HAP-1 (cell line): Measurements from ENCODE around the gene PLEKHJ1.
A peak's percentile ranks its signal among the peaks of the same experiment; 100 is the strongest.
"Not testable (repeated sequence)": the region's sequence is repeated elsewhere in the genome, so short reads cannot be mapped to it uniquely, and the experiment has no call there.

Experiments used
- DNase-seq, 2 experiments: peaks; one replicate each; pipeline ENCODE4 v3.0.0-alpha.2; 2016 to 2020; ENCODE audit warnings: low spot score in 2 of 2
- H3K27me3 ChIP-seq: fragments of 250-450 bp; sonication (Bioruptor Pico); 2 replicates; pipeline ENCODE4 v1.5.1; 2020; ENCODE audit warnings: low read depth, mild to moderate bottlenecking, moderate library complexity
- H3K36me3 ChIP-seq: fragments of 250-450 bp; sonication (Bioruptor Pico); replicated peaks from 2 replicates; pipeline ENCODE4 v1.5.1; 2020; ENCODE audit warnings: mild to moderate bottlenecking
- H3K4me1 ChIP-seq: fragments of 250-450 bp; sonication (Bioruptor Pico); 2 replicates; pipeline ENCODE4 v1.5.1; 2020; ENCODE audit warnings: mild to moderate bottlenecking
- H3K4me3 ChIP-seq: fragments of 250-450 bp; sonication (Bioruptor Pico); 2 replicates; pipeline ENCODE4 v1.5.1; 2020; ENCODE audit warnings: mild to moderate bottlenecking, moderate library complexity
- H3K9me3 ChIP-seq: fragments of 250-450 bp; sonication (Bioruptor Pico); 2 replicates; pipeline ENCODE4 v1.5.1; 2020; ENCODE audit warnings: mild to moderate bottlenecking, moderate library complexity
- in situ Hi-C: fragments of 300-500 bp; cut with MboI; formaldehyde crosslinking; loops from 3 replicates; pipeline ENCODE4 v1.14.3; 2020; ENCODE audit warnings: low sequenced_read_pairs, inconsistent platforms, mixed read lengths

Gene PLEKHJ1, protein sequence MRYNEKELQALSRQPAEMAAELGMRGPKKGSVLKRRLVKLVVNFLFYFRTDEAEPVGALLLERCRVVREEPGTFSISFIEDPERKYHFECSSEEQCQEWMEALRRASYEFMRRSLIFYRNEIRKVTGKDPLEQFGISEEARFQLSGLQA

GRCh38 chr19:2236314-2237050, at the start of gene PLEKHJ1, which contains the start of gene SF3A2:
TSS of gene PLEKHJ1 (minus strand) at chr19:2236329. CDS start at chr19:2236248, 81 bp downstream.
TSS of gene SF3A2 (plus strand) at chr19:2236824. CDS start at chr19:2243419, 6,595 bp downstream.
- Histone ChIP-seq H3K9me3 (no peaks in the 10 kb centered on the region), H3K4me1 (peaks cover 18% of the 10 kb centered on the region), H3K27me3 (no peaks in the 10 kb centered on the region), H3K36me3 (peaks cover 65% of the 10 kb centered on the region), H3K4me3 (peak within 1 kb of the TSS; percentile 83)
- peak; percentile 95 to 98 for DNase-seq
- in situ Hi-C loops = loop anchor here (5.0 kb wide), 1 partner anchor 36 kb away; no protein-coding TSS in a partner anchor

- in situ Hi-C loops = no loop called here
- Histone ChIP-seq H3K9me3 (no peaks in the 10 kb centered on the region), H3K27me3 (peaks cover 5% of the 10 kb centered on the region; the same call in 1 of the 2 replicates), H3K36me3 (no peaks in the 10 kb centered on the region), H3K4me1 (no peaks in the 10 kb centered on the region), H3K4me3 (no peak overlapping the region)
- no peak for DNase-seq
Observed at GRCh38 chr19:2283835-2284507, 47.8 kb upstream of the PLEKHJ1 start.

GRCh38 chr19:2282862-2283237, 46.7 kb upstream of the PLEKHJ1 start:
- Histone ChIP-seq H3K4me3 (no peak overlapping the region), H3K36me3 (no peaks in the 10 kb centered on the region), H3K9me3 (no peaks in the 10 kb centered on the region), H3K27me3 (no peaks in the 10 kb centered on the region; the same call in 1 of the 2 replicates), H3K4me1 (no peaks in the 10 kb centered on the region)
- no peak for DNase-seq
- in situ Hi-C loops = no loop called here

DNA sequence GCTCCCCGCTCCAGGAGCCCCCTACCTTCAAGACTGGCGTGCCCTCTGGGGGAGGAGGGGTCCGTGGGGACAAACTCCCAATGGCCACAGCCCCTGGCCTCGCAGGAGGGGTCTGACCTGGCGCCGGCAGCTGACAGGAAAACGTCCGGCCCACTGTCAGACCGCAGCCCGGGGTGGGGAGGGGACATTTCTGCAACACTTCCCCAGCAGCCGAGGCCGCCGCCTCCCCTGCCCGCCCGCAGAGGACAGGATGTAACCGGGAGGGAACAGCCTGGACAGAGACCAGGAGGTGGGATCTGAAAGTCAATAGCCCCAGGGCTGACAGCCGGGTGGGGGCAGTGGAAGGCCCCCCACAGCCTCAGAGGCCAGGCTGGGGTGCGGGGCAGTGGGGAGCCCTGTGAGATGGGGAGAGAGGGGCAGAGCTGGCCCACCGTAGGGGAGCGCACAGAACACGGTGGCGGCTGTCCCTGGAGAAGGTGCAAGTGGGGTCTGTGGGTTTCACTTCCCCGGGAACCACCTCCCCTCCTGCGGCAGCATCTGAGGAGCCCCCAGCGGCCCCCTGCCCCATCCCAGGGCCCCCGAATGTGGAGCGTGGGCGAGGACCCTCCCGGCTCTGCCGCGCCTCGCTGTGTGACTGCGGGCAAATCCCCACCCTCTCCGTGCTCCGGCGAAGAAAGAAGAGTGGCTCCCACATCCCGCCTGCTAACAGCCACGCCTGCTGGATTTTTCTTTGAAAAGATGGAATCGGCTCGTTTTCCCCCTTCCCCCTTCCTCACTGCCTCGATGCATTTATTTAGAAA, 46.1 kb upstream of the PLEKHJ1 start, which contains the start of gene PEAK3:
TSS of gene PEAK3 (minus strand) at position 114 of the 800 bp plus-strand sequence. CDS start 1,244 bp downstream, outside the sequence.
- Histone ChIP-seq H3K9me3 (no peaks in the 10 kb centered on the region), H3K36me3 (no peaks in the 10 kb centered on the region), H3K4me1 (no peaks in the 10 kb centered on the region), H3K4me3 (no peak within 1 kb of the TSS), H3K27me3 (no peaks in the 10 kb centered on the region; the same call in 1 of the 2 replicates)
- in situ Hi-C loops = no loop called here
- DNase-seq = peak in 1 of 2 experiments; percentile 47

DNA sequence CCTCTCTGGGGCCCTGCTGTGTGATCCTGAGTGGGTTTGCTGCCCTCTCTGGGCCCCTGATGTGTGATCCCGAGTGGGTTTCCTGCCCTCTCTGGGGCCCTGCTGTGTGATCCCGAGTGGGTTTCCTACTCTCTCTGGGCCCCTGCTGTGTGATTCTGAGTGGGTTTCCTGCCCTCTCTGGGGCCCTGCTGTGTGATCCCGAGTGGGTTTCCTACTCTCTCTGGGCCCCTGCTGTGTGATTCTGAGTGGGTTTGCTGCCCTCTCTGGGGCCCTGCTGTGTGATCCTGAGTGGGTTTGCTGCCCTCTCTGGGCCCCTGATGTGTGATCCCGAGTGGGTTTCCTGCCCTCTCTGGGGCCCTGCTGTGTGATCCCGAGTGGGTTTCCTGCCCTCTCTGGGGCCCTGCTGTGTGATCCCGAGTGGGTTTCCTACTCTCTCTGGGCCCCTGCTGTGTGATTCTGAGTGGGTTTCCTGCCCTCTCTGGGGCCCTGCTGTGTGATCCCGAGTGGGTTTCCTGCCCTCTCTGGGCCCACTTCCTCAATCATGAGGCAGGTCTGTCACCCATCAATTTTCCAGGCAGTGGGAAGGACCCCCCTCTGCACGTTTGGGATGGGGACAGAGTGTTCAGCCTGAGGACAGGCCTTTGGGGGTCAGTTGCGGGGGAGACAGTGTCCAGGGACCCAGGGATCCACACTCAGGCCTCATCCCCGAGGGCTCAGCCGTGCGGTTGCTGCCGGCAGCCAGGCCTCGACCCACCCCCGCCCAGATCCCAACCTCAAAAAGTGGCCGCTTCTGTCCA, 45.3 kb upstream of the PLEKHJ1 start:
- H3K36me3 ChIP-seq, H3K9me3 ChIP-seq, H3K27me3 ChIP-seq, in situ Hi-C loops, H3K4me3 ChIP-seq, H3K4me1 ChIP-seq, DNase-seq: not testable (repeated sequence)

DNA sequence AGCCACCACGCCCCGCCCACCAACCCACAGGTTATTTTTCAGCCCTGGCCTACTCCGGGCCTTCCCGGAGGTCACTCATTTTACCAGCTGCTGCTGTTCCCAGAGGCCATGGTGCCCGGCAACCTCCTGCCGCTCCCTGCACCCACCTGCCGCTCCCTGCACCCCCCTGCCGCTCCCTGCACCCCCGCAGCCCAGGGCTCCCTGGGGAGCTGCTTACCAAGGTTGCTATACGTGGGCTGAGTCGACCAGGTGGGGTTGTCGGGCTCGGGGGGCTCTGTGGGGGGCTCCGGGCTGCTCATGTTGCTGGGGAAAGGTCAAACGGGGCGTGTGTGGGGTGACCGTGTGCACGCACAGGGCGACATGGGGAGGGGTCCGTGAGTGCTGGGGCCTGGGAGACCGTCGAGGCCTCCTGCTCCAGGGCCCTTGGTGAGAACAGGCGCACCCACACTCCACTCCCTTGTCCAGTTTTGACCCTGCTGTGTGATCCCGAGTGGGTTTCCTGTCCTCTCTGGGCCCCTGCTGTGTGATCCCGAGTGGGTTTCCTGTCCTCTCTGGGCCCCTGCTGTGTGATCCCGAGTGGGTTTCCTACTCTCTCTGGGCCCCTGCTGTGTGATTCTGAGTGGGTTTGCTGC, 44.6 kb upstream of the PLEKHJ1 start:
- no peak overlapping the region for H3K4me3 ChIP-seq
- no peaks in the 10 kb centered on the region for H3K9me3 ChIP-seq
- DNase-seq = no peak
- in situ Hi-C loops = no loop called here
- no peaks in the 10 kb centered on the region for H3K27me3 ChIP-seq
- H3K4me1 ChIP-seq = no peaks in the 10 kb centered on the region
- H3K36me3 ChIP-seq = no peaks in the 10 kb centered on the region

- peaks cover 7% of the 10 kb centered on the region; the same call in 1 of the 2 replicates for H3K36me3 ChIP-seq
- in situ Hi-C loops = no loop called here
- no peak overlapping the region for H3K4me3 ChIP-seq
- no peaks in the 10 kb centered on the region for H3K27me3 ChIP-seq
- H3K9me3 ChIP-seq = no peaks in the 10 kb centered on the region
- no peaks in the 10 kb centered on the region; the same call in 1 of the 2 replicates for H3K4me1 ChIP-seq
- DNase-seq = no peak
Observed at GRCh38 chr19:2278459-2279158, 42.5 kb upstream of the PLEKHJ1 start.

DNA sequence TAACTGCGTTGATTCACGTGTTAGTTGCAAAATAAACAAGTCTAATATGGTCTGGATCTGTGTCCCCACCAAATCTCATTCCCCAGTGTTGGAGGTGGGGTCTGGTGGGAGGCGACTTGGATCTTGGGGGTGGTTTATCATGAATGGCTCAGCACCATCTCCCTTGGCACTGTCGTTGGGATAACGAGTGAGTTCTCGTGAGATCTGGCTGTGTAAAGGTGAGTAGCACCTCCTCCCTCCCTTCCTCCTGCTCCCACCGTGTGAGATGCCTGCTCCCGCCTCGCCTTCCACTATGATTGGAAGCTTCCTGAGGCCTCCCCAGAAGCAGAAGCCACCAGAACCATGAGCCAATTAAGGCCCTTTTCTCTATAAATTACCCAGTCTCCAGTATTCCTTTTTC, 41.0 kb upstream of the PLEKHJ1 start:
- no peak for DNase-seq
- no peaks in the 10 kb centered on the region for H3K9me3 ChIP-seq
- no peak overlapping the region for H3K4me3 ChIP-seq
- H3K27me3 ChIP-seq = no peaks in the 10 kb centered on the region
- H3K4me1 ChIP-seq = peaks cover 11% of the 10 kb centered on the region
- in situ Hi-C loops = no loop called here
- H3K36me3 ChIP-seq = peaks cover 20% of the 10 kb centered on the region

DNA sequence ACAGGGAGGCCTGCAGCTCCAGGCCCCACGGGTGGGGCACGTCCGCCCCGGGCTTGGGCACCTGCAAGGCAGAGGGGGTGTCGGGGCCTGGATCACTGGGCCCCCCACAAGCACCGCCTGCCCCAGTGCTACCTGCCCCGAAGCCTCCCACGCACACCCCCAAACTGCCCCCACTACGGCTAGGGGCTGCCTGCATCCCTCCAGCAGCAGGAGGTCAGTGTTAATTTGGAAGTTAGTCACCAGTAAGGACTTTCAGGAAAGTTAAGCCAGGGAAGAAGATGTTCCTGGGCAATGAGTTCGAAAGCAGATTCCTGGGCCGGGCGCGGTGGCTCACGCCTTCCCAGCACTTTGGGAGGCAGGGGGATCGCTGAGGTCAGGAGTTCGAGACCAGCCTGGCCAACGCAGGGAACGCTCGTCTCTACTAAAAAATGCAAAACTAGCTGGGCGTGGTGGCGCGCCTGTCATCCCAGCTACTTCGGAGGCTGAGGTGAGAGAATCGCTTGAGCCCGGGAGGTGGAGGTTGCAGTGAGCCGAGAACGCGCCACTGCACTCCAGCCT, 40.4 kb upstream of the PLEKHJ1 start:
- no peak for DNase-seq
- in situ Hi-C loops = no loop called here
- Histone ChIP-seq H3K4me3 (no peak overlapping the region), H3K27me3 (no peaks in the 10 kb centered on the region), H3K9me3 (no peaks in the 10 kb centered on the region), H3K4me1 (peaks cover 15% of the 10 kb centered on the region), H3K36me3 (peaks cover 27% of the 10 kb centered on the region)

DNA sequence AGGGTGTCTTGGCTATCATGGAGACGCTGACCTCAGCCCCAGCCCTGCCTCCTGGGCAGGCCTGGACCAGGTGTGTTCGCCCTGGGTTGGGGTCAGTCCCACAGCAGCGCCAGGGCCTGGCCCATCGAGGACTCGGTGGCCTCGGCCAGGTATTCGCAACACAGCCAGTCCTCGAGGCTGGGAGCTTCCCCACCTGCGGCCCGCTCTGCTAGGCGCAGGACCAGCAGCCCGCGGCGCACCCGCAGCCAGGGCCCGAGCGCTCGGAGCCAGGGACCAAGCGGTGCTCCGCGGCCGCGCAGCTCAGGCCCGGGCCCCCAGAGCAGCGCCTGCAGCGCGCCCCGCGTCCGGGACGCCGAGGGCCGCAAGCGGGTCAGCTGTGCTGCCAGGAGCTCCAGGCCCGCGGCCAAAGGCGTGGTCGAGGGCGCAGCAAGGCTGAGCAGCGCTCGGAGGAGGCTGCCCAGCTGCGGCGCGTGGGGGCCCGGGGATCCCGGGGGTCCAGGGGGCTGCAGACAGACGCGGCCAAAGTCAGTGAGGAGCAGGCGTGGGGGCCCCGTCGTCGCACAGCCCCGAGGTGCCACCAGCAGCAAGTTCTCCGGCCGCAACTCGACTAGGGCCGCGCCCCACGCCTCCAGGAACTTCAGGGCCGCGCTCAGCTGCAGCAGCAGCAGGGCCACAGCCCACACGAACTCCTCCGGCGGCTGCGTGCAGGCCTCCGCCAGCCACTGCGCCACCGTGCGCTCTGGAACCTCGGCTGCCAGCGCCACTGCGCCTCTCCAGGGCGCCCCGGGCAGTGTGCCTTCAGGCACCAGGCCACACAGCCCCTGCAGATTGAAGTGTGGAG, 39.7 kb upstream of the PLEKHJ1 start:
- no peaks in the 10 kb centered on the region for H3K27me3 ChIP-seq
- H3K36me3 ChIP-seq = peaks cover 33% of the 10 kb centered on the region
- in situ Hi-C loops = no loop called here
- H3K4me1 ChIP-seq = peaks cover 15% of the 10 kb centered on the region
- DNase-seq = no peak
- no peak overlapping the region for H3K4me3 ChIP-seq
- H3K9me3 ChIP-seq = no peaks in the 10 kb centered on the region

DNA sequence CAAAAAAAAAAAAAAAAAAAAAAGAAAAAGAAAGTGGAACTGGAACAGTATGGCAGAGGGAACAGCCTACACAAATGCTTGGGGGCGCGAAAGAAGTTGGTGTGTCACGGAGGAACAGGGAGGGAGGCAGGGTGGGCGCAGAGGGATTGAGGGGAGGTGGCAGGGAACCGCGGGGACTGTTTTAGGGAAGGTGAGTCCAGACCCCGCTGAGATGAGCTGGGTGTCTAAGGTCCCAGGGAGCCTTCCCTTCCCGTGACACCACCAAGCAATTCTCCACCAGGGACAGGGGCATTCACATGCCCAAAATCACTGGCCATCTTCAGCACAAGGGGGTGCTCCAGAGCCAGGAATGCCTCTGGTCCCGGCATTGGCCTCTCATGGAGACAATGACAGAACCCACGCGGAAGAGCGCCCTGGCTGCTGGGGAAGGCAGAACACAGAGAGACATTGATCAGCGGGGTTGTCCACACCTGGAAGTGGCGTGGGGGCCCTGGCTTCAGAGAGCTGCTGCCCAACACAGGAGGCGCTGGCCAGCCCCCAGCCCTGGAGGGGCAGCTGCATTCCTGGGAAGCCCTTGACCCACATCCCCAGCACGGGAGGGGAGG, 38.9 kb upstream of the PLEKHJ1 start:
- Histone ChIP-seq H3K36me3 (peaks cover 38% of the 10 kb centered on the region), H3K27me3 (no peaks in the 10 kb centered on the region), H3K4me1 (peaks cover 15% of the 10 kb centered on the region), H3K9me3 (no peaks in the 10 kb centered on the region), H3K4me3 (no peak overlapping the region)
- in situ Hi-C loops = loop anchor here (5.0 kb wide), 1 partner anchor 38 kb away; the partner anchor contains the start of genes PLEKHJ1 and SF3A2
- DNase-seq = peak; percentile 55 to 84
